ENCODE results near the gene SLC16A10. TPM values are rescaled to one million over a fixed set of nuclear protein-coding genes. Genes with fewer than 3 reads are reported as not detected.
"Not testable (repeated sequence)": the region's sequence is repeated elsewhere in the genome, so short reads cannot be mapped to it uniquely, and the experiment has no call there.

The SLC16A10 gene
- polyA plus RNA-seq, 1 donor, result 4.4 TPM

GRCh38 chr6:111080698-111081097, 6.6 kb upstream of the SLC16A10 start:
- no peak for DNase-seq (ENCODE audit: low read depth)

- DNase-seq (ENCODE audit: low read depth), result no peak
Measured at GRCh38 chr6:111086685-111087084, 618 bp upstream of the SLC16A10 start.

GRCh38 chr6:111087871-111088667, 766 bp downstream of the SLC16A10 start:
- DNase-seq (ENCODE audit: low read depth), result no peak

- DNase-seq (ENCODE audit: low read depth), result no peak
Measured at GRCh38 chr6:111088668-111089003, 1.3 kb downstream of the SLC16A10 start.

GRCh38 chr6:111090766-111091165, 3.5 kb downstream of the SLC16A10 start:
- DNase-seq (ENCODE audit: low read depth), result no peak

GRCh38 chr6:111091987-111092386, 4.7 kb downstream of the SLC16A10 start:
- no peak for DNase-seq (ENCODE audit: low read depth)

GRCh38 chr6:111095488-111095887, 8.2 kb downstream of the SLC16A10 start:
- not testable (repeated sequence) for DNase-seq (ENCODE audit: low read depth)

- no peak for DNase-seq (ENCODE audit: low read depth)
Measured at GRCh38 chr6:111096246-111096645, 8.9 kb downstream of the SLC16A10 start.

- no peak for DNase-seq (ENCODE audit: low read depth)
Measured at GRCh38 chr6:111098597-111098996, 11.3 kb downstream of the SLC16A10 start.

- no peak for DNase-seq (ENCODE audit: low read depth)
Measured at GRCh38 chr6:111101987-111102386, 14.7 kb downstream of the SLC16A10 start.

- DNase-seq (ENCODE audit: low read depth), result no peak
Measured at GRCh38 chr6:111105578-111105977, 18.3 kb downstream of the SLC16A10 start.

GRCh38 chr6:111107589-111107988, 20.3 kb downstream of the SLC16A10 start:
- DNase-seq (ENCODE audit: low read depth), result no peak

- no peak for DNase-seq (ENCODE audit: low read depth)
Measured at GRCh38 chr6:111110036-111110435, 22.7 kb downstream of the SLC16A10 start.

GRCh38 chr6:111113336-111114086, 26.2 kb downstream of the SLC16A10 start:
- no peak for DNase-seq (ENCODE audit: low read depth)

- no peak for DNase-seq (ENCODE audit: low read depth)
Measured at GRCh38 chr6:111114087-111114443, 26.8 kb downstream of the SLC16A10 start.

- DNase-seq (ENCODE audit: low read depth), result no peak
Measured at GRCh38 chr6:111114482-111114881, 27.2 kb downstream of the SLC16A10 start.

GRCh38 chr6:111118826-111119225, 31.5 kb downstream of the SLC16A10 start:
- DNase-seq (ENCODE audit: low read depth), result no peak

- DNase-seq (ENCODE audit: low read depth), result no peak
Measured at GRCh38 chr6:111119571-111120329, 32.4 kb downstream of the SLC16A10 start.

- no peak for DNase-seq (ENCODE audit: low read depth)
Measured at GRCh38 chr6:111121789-111122350, 34.6 kb downstream of the SLC16A10 start.

GRCh38 chr6:111122458-111123286, 35.4 kb downstream of the SLC16A10 start:
- no peak for DNase-seq (ENCODE audit: low read depth)

GRCh38 chr6:111124406-111124805, 37.1 kb downstream of the SLC16A10 start:
- DNase-seq (ENCODE audit: low read depth), result no peak
